GM18498 (cell line): ENCODE measurements around the gene USP12.
"Not testable (repeated sequence)": the region's sequence is repeated elsewhere in the genome, so short reads cannot be mapped to it uniquely, and the experiment has no call there.

Experiments
- ATAC-seq: cut with Tn5 transposase; IDR thresholded peaks from one replicate; pipeline ENCODE4 v1.9.1; 2021; ENCODE audit warnings: mild to moderate bottlenecking, moderate library complexity; ENCODE audit not compliant: unreplicated experiment

The USP12 gene

DNA sequence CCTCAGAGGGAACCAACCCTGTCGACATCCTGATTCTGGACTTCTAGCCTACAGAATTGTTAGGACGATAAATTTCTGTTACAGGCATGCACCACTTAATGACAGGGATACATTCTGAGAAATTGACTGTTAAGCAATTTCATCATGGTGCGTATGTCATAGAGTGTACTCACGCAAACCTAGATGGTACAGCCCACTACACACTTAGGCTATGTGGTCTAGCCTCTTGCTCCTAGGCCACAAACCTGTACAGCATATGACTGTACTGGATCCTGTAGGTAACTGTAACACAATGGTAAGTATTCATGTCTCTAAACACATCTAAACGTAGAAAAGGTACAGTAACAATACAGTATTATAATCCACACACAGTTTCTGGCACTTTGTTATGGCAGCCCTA lies 13.3 kb downstream of the USP12 start:
- ATAC-seq: no peak

DNA sequence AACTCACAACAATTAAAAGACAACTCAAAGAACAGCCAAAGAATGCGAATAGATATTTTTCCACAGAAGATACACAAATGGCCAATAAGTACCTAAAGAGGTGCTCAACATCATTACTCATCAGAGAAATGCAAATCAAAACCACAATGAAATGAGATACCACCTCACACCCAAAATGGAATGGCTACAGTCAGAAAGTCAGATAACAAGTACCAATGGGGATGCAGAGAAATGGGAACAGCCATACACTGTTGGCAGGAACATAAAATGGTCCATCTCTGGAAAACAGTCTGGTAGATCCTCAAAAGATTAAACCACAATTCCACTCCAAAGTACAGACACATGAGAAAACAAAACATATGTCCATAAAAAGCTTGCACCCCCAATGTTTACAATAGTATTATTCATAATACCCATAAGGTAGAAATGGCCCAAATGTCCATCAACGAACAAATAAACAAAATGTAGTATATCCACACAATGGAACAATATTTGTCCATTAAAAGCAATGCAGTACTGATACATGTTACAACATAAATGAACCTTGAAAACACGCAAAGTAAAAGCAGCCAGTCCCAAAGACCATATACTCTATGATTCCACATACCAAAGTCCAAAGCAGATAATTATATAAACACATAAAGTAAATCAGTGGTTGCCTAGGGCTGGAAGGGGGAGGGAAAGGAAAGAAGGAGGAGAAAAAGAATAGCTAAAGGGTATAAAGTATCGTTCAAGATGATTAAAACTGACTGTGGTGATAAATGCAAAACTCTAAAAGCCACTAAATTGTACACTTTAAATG lies 19.6 kb downstream of the USP12 start:
- ATAC-seq: peak; percentile 45

DNA sequence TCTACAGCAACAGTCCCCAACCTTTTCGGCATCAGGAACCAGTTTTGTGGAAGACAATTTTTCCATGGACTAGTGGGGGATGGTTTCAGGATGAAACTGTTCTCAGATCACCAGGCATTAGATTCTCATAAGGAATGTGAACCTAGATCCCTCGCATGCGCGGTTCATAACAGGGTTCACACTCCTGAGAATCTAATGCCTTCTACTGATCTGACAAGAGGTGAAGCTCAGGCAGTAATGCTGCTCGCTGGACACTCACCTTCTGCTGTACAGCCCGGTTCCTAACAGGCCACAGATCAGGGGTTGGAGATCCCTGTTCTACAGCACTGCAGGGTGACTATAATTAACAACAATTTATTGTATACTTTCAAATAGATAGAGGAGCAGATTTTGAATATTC lies 21.9 kb downstream of the USP12 start:
- no peak for ATAC-seq

DNA sequence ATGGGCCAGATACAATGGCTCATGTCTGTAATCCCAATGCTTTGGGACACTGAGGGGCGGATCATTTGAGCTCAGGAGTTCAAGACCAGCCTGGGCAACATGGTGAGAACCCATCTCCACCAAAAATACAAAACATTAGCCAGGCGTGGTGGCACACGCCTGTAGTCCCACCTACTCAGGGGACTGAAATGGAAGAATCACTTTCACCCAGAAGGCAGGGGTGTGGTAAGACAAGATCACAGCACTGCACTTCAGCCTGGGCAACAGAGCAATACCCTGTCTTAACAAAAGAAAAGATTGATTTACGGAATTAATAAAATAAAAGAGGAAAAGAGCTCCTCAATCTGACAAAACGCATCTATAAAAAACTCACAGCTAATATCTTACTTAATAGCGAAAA lies 22.7 kb downstream of the USP12 start:
- no peak for ATAC-seq

DNA sequence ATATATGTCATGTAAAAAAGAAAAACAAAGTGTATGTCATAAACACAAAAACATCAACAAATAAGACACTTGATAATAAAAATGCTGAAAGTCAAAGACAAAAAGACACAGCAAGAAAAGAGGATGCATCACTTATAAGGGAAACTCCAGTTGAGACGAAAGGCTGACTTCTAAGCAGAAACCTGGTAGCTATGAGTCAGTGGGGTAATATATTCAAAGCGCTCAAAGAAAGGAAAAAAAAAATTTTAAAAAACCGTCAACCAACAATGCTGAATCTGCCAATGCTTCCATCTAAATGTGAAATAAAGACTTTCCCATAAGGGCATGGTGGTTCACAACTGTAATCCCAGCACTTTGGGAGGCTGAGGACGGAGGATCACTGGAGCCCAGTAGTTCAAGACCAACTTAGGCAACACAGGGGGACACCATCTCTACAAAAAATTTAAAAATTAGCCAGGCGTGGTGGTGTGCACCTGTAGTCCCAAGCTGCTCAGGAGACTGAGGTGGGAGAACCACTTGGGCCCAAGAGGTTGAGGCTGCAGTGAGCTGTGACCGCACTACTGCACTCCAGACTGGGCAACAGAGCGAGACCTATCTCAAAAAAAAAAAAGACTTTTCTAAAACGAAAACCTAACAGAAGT lies 24.0 kb downstream of the USP12 start:
- ATAC-seq: peak; percentile 67

DNA sequence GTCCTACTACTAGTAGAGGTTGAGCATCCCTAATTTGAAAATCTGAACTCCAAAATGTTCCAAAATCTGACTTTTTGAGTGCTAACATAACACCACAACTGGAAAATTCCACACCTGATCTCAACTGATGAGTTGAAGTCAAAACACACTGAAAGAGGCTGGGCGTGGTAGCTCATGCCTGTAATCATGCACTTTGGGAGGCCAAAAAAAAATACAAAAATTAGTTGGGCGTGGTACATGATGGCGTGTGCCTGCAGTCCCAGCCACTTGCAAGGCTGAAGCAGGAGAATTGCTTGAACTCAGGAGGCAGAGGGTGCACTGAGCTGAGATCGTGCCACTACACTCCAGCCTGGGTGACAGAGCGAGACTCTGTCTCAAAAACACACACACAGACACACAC lies 29.9 kb downstream of the USP12 start:
- ATAC-seq: no peak

DNA sequence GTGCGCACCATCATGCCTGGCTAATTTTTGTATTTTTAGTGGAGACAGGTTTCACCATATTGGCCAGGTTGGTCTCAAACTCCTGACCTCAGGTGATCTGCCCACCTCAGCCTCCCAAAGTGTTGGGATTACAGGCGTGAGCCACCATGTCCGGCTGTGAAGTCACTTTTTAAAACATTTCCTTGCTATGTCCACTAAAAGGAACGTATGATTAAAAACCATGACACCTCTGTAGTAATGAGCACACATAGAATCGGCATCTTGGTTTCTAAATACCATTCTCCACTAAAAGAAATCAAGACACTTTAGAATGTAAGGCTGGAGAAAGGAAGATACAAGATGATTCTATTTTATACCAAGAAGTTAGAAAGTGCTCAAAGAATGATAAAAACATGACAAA lies 30.5 kb downstream of the USP12 start:
- not testable (repeated sequence) for ATAC-seq

DNA sequence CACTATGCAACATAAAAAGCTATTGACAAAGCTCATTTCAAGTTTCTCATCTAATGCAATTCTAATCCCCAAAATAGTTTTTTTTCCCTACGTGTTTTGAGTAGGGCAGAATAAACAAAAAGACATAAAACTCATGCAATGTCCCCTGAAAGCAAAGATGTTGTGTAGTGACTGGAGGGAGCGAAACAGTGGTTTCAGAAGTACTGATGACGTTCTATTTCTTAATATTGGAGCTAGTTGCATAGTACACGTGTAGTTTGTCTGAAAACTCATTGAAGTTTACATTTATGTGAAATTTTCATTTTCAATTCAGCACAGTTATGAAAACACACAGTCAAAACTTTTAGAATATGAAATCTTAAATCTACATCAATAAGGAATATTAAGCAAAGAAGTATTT lies 31.6 kb downstream of the USP12 start:
- ATAC-seq: peak; percentile 69

DNA sequence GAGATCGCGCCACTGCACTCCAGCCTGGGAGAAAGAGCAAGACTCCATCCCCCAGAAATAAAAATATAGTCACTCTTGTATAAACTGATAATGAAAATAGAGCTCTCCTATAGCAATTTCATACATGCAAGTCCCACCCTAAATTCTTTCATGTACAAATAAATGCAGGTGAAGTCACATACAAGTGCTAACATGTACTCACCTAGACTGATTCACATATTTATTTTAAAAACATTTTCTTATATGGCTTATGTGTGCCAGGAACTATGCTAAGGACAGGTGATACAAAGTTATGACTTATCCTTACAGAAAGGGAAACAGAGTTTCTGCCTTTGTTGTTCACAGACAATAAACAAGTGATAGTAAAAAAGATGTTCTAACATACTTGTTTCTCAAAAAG lies 32.0 kb downstream of the USP12 start:
- ATAC-seq: no peak

DNA sequence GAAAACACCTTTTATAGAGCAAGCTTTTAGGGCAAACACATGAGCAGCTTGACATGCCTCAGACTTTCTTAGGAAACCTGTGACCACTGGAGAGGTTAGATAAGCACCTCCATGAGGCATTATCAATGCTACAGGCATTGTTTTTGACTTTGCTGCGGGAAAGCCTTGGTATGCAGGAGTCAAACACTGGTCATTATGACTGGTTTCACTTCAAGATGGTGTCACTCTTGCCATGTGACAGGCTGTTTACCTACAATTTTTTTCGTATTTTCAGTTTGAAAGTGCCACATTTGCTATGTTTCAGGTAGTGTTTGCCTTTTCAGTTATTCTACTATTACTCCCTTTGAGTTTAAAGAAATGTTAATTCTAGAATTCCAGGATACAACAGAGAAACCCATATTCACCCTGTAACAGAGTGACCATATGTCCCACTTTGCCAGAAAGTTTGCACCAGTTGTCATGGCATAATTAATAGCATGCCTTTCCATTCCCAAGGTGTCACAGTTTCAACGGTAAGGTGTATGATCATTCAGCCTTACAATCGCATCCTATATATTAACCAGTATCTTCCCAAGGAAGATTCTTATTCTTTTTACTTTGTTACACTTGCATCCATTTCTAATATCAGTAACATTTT lies 33.0 kb downstream of the USP12 start:
- ATAC-seq: no peak

DNA sequence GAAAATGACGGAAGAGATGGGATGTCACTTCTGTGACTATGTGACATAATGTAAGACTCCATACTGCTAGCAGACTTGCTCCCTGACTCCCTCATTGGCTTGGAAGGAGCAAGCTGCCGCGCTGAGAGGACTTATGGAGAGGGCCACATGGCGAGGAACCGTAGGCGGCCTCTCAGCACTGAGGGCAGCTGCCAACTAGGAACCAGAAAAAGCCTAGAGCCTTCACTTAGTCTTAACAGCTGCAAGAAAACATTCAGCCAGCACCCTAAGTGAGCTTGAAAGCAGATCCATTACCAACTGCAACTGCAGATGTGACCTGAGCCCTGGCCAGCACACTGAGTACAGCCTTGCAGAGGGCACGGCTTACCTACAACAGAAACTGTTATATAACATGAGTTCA lies 33.9 kb downstream of the USP12 start:
- no peak for ATAC-seq

DNA sequence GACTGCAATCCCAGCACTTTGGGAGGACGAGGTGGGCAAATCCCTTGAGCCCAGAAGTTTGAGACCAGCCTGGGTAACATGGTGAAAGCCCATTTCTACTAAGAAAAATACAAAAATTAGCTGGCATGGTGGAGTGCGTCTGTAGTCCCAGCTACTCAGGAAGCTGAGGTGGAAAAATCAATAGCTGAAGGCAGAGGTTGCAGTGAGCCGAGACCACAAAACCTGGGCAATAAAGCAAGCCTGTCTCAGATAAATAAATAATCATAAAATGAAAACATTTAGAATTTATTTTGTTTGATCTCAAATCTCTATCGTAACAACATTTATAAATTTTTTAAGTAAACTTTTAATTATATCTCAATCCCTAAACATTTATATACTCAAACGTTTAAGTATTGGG lies 36.6 kb downstream of the USP12 start:
- no peak for ATAC-seq

DNA sequence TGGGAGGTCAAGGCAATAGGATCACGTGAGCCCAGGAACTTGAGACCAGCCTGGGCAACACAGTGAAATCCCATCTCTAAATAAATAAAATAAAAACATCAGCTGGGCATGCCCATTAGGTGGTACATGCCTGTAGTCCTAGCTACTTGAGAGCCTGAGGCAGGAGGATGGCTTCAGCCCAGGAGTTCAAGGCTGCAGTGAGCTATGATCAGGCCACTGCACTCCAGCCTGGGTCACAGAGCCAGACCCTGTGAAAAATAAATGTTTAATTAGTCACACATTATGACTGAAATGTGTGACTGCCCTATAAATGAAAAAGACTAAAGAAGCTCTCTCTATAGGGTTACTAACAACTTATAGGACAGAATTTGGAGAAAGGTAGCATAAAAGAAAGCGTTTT lies 37.7 kb downstream of the USP12 start:
- ATAC-seq: no peak

DNA sequence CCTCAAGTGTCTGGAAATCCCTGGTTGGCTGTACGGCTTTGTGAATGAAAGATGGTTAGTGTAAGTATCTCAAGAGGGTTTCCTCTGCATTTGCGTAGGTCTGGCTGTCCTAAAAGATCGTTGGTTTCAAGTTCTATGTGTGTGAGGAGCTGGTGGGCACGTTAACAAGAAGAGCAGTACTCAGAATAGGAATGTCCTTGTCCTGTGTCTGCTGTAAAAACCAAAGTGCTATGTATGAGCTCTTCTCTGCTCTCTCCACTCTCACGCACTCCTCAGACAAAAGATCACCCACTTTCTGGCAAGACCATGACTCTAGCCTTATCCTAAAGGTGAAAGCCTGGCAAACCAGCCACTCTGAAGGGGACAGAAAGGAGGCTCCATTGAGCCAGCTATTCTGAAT lies 39.1 kb downstream of the USP12 start:
- peak; percentile 35 for ATAC-seq

DNA sequence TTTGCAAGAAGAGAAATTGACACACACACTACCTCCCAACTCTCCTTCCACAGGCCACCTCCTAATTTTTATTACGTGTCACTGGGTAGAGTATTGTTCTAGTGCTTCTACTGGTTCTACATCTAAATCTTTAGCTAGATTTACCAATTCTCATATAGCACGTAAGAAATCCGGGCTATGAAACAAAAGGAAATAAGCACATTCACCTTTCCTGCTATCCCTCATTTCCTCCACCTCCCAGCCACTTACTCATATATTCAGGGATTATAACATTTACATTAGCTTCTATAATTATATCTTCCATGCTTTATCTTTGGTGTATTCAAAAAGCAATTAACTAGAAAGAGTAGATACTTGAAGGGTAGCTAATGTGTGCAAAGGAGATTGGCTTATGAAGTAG lies 39.7 kb downstream of the USP12 start:
- ATAC-seq: no peak

DNA sequence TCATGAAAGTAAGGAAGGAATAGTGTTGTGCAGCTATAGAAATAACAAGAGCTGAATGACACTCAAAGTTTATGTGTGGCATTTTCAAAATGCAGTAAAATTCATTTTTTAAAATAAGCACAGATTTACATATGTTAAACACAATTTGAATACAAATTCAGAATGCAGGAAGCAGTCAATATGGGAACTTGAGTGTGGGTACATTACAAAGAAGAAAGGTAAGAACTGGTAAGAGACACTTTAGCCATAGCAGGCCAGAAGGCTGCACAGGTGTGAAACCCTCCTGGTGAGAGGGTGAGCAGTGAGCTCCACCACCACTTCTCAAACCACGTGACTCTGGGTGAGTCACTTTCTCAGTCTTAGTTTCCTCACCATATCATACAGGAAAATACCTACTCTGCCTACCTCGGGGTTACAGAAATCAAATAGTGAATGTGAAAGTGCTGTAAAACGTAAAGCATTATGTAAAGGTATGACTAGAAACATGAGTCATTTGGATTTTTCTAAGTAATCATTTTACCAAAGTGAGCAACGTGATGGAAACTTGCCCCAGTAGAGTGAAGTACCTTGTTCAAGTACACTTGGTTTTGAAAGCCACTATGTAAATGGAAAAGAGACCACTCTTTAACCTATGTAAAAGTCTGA lies 40.5 kb downstream of the USP12 start:
- peak; percentile 92 for ATAC-seq

DNA sequence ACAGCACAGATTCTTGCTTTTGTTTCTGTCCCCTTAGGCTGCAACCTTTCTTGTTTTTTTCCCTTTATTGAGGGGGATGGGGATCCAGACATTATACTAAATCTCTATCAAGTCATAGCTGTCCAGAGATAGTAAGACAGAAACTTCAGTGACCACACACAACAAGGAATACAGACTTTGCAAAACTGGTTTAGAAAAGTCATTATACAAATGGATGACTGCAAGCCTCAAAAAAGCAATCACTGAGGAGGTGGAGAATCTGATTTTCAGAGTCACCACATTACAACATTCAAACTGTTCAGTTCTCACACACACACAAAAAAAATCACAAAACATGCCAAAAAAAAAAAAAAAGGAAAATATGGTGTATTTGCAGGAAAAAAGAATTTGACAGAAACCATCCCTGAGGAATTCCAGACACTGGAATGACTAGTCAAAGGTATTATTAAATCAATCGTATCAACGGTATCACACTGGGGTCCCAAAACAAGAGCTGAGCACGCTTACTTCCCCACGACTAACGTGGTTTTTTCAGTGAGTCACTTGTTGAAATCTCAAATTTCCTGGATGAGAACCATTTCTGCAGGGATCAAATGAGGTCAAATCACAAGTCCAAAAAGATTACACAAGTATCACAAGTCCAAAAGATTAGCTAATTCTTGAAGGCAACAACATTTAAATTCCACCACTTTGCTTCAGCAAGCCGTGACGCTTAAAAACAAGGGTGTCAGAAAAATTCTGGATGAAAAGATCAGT lies 41.2 kb downstream of the USP12 start:
- no peak for ATAC-seq

DNA sequence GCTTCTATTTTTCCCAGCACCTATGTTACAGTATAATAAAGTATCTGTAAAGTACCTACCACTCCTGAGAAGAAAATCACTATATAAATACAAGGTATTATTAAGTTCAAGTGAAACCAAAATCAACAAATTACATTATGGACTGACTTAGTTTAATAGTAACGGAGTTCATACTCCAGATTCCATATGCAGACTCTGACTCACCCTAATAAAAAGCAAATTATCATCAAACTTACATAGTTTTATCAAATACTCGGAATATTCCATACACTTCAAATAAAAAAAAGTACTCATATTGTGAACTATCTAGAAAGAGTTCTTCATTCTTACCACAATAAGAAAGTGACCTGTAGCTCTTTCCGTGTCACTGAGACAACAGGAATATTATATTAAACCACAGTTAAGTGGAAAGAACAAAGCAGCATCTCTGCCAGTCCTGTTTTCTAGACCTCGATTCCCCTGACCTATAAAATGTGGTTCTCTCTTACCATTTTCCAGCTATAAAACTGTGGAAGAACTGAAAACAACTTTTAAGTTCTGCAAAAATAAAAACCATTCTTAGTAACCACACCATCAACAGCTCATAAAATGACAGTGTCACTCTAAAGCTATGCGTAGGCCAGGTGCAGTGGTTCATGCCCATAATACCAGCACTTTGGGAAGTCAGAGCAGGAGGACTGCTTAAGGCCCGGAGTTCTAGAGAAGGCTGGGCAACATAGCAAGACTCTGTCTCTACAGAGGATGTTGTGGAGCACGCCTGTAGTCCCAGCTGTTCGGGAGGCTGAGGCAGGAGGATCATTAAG lies 42.6 kb downstream of the USP12 start:
- ATAC-seq: no peak

DNA sequence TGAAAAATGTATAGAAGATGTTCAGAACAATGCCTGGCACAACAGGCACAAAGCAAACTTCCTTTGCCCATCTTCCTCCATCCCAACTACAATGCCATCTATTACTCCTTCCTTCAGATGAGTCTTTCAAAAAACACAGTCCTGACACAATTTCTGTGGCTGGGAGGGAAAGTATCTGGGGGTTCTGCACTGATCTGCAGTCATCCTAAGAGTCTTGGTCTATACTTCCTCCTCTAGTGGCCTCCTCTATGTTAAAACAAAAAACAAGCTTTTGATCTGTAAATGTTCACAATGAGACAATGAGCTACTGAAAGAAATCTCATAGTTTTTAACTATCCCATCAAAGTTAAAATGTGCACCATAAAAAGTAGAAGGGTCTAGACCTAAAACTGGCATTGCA lies 44.8 kb downstream of the USP12 start:
- ATAC-seq: no peak
